ENCODE results near the gene ABCE1. TPM values are rescaled to one million over a fixed set of nuclear protein-coding genes. Genes with fewer than 3 reads are reported as not detected.

The ABCE1 gene
- total and polyA plus RNA-seq, 10 of the 15 experiments (the other 5 are each of a cell fraction or from before 2014, with no cell fraction given), result 75.9 to 172 (median 134) TPM

GRCh38 chr4:145178740-145179280, 80.7 kb downstream of the ABCE1 start (continued):
- TF ChIP-seq ZNF687 (IDR thresholded peaks at IDR 0.05), result peak; percentile 17; the same call in 1 of the 2 replicates
- no peak for TF ChIP-seq RFX5 (IDR thresholded peaks at IDR 0.05; ENCODE audit: low read depth, low read length)
- no peak for TF ChIP-seq ATF3 (IDR thresholded peaks at IDR 0.05; ENCODE audit: borderline replicate concordance, extremely low read depth, low read depth, low read length)
- TF ChIP-seq ZBED1 (IDR thresholded peaks at IDR 0.05; ENCODE audit: borderline replicate concordance), result no peak
- no peak for TF ChIP-seq SREBF1 (IDR thresholded peaks at IDR 0.05; ENCODE audit: low read length)

Small RNA genes within 50 kb of the gene (small RNA-seq; reads per million reads assigned to genes)
- not detected for gene RF00019

Other genes with a start within 250 kb of the ABCE1 start
- 26.8 and 31.0 TPM in 2 replicates for gene ANAPC10, start 115 bp upstream of the ABCE1 start, total RNA-seq (2014; rRNA removed)
- gene ANAPC10, start 115 bp upstream of the ABCE1 start, total RNA-seq (2014; rRNA removed; fragmentation: Illumina TruSeq; extraction: Trizol), result 44.1 and 44.9 TPM in 2 replicates
- 21.6 and 23.8 TPM in 2 replicates for gene ANAPC10, start 115 bp upstream of the ABCE1 start, total RNA-seq (2021)
- gene ANAPC10, start 115 bp upstream of the ABCE1 start, polyA plus RNA-seq (2011; rRNA removed), result 52.9 and 76.8 TPM in 2 replicates
- gene ANAPC10, start 115 bp upstream of the ABCE1 start, polyA plus RNA-seq (2014; fragmentation: Illumina TruSeq; extraction: Trizol), result 43.7 and 58.0 TPM in 2 replicates
- gene ANAPC10, start 115 bp upstream of the ABCE1 start, polyA plus RNA-seq (2014; fragmentation: Nextera tagmentation; extraction: Ambion mirVana), result 10 to 100 TPM; 60.2 to 73.7 TPM
- gene ANAPC10, start 115 bp upstream of the ABCE1 start, polyA plus RNA-seq (2014; rRNA removed), result 25.0 and 34.0 TPM in 2 replicates
- 10 to 100 TPM; 56.1 to 62.6 TPM for gene ANAPC10, start 115 bp upstream of the ABCE1 start, polyA plus RNA-seq (2016; fragmentation: Nextera tagmentation; extraction: Ambion mirVana)
- gene OTUD4, start 82.3 kb downstream of the ABCE1 start, total RNA-seq (2014; rRNA removed), result 14.1 and 15.5 TPM in 2 replicates
- gene OTUD4, start 82.3 kb downstream of the ABCE1 start, total RNA-seq (2014; rRNA removed; fragmentation: Illumina TruSeq; extraction: Trizol), result 16.1 and 17.2 TPM in 2 replicates
- gene OTUD4, start 82.3 kb downstream of the ABCE1 start, total RNA-seq (2021), result 21.4 and 22.8 TPM in 2 replicates
- 26.3 and 35.0 TPM in 2 replicates for gene OTUD4, start 82.3 kb downstream of the ABCE1 start, polyA plus RNA-seq (2011; rRNA removed)
- 19.2 and 25.2 TPM in 2 replicates for gene OTUD4, start 82.3 kb downstream of the ABCE1 start, polyA plus RNA-seq (2014; fragmentation: Illumina TruSeq; extraction: Trizol)
- gene OTUD4, start 82.3 kb downstream of the ABCE1 start, polyA plus RNA-seq (2014; fragmentation: Nextera tagmentation; extraction: Ambion mirVana), result 1 to 10 TPM; 2.8 to 4.4 TPM
- gene OTUD4, start 82.3 kb downstream of the ABCE1 start, polyA plus RNA-seq (2014; rRNA removed), result 10.0 and 13.0 TPM in 2 replicates
- 1 to 10 TPM; 2.2 to 8.3 TPM for gene OTUD4, start 82.3 kb downstream of the ABCE1 start, polyA plus RNA-seq (2016; fragmentation: Nextera tagmentation; extraction: Ambion mirVana)

Data from GM12878 (cell line).